Skeletal muscle tissue (tissue), 4 donors: ENCODE data around the gene EDAR. TPM values are rescaled to one million over a fixed set of nuclear protein-coding genes. Genes with fewer than 3 reads are reported as not detected.

Source experiments
- H3K27ac ChIP-seq: one replicate; pipeline ENCODE4 v1.7.0; 2013; ENCODE audit warnings: mild to moderate bottlenecking, low read depth, low read length, inconsistent platforms
- H3K27me3 ChIP-seq, 3 donors: one replicate each; pipeline ENCODE4 v1.7.0; 2013; ENCODE audit warnings: low read length in 3 of 3; ENCODE audit not compliant: control insufficient read depth in 3 of 3, insufficient read depth in 3 of 3
- H3K36me3 ChIP-seq, 3 donors: one replicate each; pipeline ENCODE4 v1.7.0; 2013; ENCODE audit warnings: low read length in 3 of 3; ENCODE audit not compliant: control insufficient read depth in 3 of 3, insufficient read depth in 3 of 3
- H3K4me1 ChIP-seq, 3 donors: one replicate each; pipeline ENCODE4 v1.7.0; 2013; ENCODE audit warnings: low read length in 3 of 3, mild to moderate bottlenecking in 3 of 3; ENCODE audit not compliant: control insufficient read depth in 3 of 3, insufficient read depth in 3 of 3
- H3K4me3 ChIP-seq, 3 donors: one replicate each; pipeline ENCODE4 v1.7.0; 2013; ENCODE audit warnings: low read length in 3 of 3
- H3K9ac ChIP-seq, 3 donors: one replicate each; pipeline ENCODE4 v1.7.0; 2013; ENCODE audit warnings: low read length in 3 of 3, mild to moderate bottlenecking in 3 of 3, moderate library complexity in 2 of 3, low read depth in 1 of 3
- H3K9me3 ChIP-seq, 3 donors: one replicate each; pipeline ENCODE4 v1.7.0; 2013; ENCODE audit warnings: low read length in 3 of 3; ENCODE audit not compliant: control insufficient read depth in 3 of 3
- total RNA-seq: library from RNA; depleted of rRNA; stranded (reverse); fragments of >200 nt; gene quantifications from one replicate; pipeline ENCODE4 v1.2.3, GENCODE V29; 2014
- donor health status: Osteomylitis.

The EDAR gene
- total RNA-seq, 1 donor from 2014 or later = not detected

DNA sequence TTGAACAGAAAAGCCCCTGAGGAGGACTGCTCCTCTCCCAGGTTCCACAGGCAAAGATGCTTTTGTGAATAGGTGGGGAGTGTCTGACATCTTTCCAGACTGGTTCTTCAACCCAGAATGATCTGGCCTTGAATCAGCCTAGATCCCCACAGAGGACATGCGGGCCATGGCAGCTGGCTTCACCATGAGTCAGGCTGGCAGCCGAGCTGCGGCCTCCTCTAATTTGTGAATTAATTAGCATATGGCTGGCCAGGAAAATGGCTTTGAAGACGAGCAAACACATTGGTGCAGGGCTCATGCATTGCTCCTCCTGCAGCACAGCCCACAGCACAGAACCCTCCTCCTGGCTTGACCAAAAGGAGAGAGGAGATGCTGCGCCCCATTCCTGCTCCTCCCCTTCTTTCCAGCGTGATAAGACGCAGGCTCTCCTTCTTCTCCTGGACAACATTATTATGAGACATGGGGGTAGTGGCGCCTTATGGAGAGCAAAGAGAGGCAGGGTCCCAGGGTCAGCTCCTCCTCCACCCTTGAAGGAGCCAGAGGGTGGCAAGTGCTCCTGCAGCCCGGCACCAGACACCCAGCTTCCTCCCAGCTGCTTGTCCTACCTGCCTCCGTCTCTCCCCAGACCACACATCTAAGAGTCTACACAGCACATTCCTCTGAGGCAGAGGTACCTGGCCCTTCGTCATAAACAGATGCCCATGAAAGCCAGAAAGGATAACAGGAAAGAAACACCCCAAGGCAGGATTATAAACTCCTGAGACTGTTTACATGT, 66.7 kb downstream of the EDAR start:
- no peak overlapping the region for H3K4me3 ChIP-seq
- H3K9ac ChIP-seq = no peak overlapping the region
- no peaks in the 10 kb centered on the region for H3K36me3 ChIP-seq
- no peaks in the 10 kb centered on the region for H3K9me3 ChIP-seq
- no peaks in the 10 kb centered on the region for H3K4me1 ChIP-seq
- H3K27ac ChIP-seq = no peak overlapping the region
- peaks cover 0 to 7% (median 5%) of the 10 kb centered on the region in 3 donors for H3K27me3 ChIP-seq

DNA sequence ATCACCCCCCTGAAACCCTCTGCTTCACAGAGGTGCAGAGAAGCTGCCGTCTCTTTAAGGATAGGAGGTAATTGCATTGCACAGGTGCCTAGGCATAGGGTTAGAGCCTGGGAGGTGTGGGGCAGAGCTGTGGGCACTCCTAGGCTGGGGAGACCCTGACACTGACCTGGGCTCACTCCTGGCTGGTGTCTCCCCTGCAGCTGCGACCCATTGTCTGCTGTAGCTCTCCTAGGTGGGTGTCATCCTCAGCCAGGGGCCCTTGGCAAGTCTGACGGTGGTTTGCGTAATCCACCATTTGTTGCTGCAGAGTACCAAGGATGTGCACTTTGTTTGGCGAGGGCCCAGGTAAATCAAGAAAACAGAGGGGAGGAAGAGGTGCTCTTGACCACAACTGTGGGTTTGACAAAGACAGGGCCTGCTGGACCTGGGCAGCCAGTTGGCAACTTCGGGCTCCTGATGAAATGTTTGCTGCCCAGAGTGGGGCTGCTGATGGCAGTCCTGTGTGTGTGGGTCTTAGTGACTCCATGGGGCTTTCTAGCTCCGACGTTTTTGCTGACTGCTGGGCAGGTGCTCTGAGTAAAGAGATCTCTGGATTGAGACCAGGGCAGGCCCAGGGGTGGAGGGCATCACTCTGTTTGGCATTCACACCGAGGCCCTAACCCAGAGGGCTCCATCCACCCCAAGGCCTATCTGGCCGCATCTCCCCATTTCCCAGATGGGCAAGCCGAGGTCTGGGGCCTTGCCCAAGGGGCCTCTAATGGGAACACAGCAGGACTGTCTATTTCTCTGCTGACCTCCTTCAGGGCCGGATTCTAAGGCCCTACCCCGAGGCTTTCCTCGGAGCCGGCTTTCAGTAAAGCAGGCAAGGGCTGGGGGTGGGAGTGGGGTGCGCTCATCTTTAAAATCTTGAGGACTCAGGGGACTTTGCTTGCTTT, 67.7 kb downstream of the EDAR start:
- H3K9ac ChIP-seq = no peak overlapping the region
- H3K36me3 ChIP-seq = no peaks in the 10 kb centered on the region
- H3K4me1 ChIP-seq = peaks cover 0 to 6% (median 0%) of the 10 kb centered on the region in 3 donors

DNA sequence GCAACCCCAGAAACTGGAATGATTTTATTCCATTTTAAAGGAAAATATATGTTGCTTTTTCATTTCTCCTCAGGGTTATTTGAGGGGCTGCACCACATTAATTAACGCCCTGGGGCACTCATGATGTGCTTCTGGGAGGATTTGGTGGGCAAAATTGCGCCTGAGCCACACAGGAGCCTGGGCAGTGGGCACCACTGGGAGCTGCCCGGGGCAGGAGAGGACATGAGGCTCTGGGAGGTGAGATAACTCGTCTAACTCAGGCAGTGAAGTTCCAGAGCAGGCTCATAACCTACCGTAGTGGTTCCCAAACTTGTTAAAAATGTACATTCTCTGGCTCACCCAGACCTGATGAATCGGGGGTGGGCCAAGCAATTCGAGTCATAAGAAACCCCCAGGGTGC, 68.3 kb downstream of the EDAR start:
- no peaks in the 10 kb centered on the region for H3K9me3 ChIP-seq
- no peaks in the 10 kb centered on the region for H3K36me3 ChIP-seq
- no peak overlapping the region for H3K9ac ChIP-seq
- H3K27ac ChIP-seq = no peak overlapping the region
- no peak overlapping the region for H3K4me3 ChIP-seq
- H3K27me3 ChIP-seq = peaks cover 0 to 5% (median 0%) of the 10 kb centered on the region in 3 donors
- peaks cover 0 to 6% (median 0%) of the 10 kb centered on the region in 3 donors for H3K4me1 ChIP-seq

More for the DNA sequence above, 67.7 kb downstream of the EDAR start:
- Histone ChIP-seq H3K9me3 (no peaks in the 10 kb centered on the region), H3K4me3 (no peak overlapping the region), H3K27ac (no peak overlapping the region), H3K27me3 (peaks cover 0 to 6% (median 5%) of the 10 kb centered on the region in 3 donors)

DNA sequence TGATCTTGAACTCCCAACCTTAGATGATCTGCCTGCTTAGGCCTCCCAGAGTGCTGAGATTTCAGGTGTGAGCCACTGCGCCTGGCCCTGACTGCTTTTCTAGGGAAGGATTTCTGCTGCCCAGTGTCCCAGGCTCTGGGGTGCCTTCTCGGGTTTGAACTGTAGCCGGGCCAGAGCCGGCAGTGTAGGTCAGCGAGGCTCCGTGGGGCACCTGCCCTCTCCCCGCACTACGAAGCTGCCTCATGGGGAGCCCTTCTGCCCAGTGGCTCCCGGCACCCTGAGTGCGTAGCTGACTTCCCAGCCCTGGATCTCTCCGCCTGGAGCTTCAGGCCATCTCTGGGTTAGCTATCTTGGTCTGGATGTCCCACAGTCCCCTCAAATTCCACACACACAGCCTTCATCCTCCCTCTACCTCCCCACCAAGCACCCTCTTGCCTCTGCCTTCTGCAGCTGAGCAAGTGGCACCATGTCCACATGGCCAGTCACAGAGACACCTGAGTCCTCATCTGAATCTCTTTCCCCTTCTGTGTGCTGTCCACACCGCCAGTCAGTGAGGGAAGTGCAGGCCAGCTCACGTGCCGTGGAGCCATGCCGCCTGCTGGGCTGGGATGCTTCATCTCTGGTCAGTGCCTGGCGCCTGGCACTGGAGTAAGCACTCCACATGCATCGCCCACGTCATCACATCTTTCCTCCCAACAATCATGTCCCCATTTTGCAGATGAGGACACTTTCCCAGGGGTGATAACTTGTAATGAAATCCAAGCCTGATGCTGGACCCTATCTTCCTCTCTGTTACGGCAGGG, 69.2 kb downstream of the EDAR start:
- Histone ChIP-seq H3K27me3 (peaks cover 0 to 5% (median 0%) of the 10 kb centered on the region in 3 donors), H3K9me3 (no peaks in the 10 kb centered on the region), H3K27ac (no peak overlapping the region), H3K36me3 (no peaks in the 10 kb centered on the region), H3K4me3 (no peak overlapping the region), H3K4me1 (peaks cover 0 to 6% (median 0%) of the 10 kb centered on the region in 3 donors), H3K9ac (no peak overlapping the region)

DNA sequence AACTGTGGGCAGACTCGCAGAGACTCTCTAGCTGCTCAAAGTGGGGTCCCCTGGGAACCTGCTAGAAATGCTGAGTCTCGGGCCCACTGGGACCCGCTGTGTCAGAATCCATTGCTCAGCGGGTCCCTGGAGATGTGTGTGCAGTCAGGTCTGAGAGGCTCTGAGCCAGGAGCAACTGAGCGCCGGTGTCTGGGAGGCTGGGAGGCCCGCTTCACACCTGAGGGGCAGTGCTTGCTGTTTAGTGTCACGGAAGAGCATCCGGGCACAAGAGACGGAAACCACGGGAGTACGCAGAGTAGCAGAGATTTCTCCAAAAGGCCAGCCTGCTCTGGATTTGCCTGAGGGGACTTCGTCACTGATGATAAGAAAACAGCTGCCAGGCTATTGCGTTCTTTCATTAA, 70.1 kb downstream of the EDAR start:
- no peak overlapping the region for H3K9ac ChIP-seq
- no peaks in the 10 kb centered on the region for H3K36me3 ChIP-seq
- H3K27ac ChIP-seq = no peak overlapping the region
- H3K4me1 ChIP-seq = peaks cover 0 to 6% (median 0%) of the 10 kb centered on the region in 3 donors
- H3K4me3 ChIP-seq = no peak overlapping the region
- H3K9me3 ChIP-seq = no peaks in the 10 kb centered on the region
- H3K27me3 ChIP-seq = peaks cover 0 to 5% (median 0%) of the 10 kb centered on the region in 3 donors

DNA sequence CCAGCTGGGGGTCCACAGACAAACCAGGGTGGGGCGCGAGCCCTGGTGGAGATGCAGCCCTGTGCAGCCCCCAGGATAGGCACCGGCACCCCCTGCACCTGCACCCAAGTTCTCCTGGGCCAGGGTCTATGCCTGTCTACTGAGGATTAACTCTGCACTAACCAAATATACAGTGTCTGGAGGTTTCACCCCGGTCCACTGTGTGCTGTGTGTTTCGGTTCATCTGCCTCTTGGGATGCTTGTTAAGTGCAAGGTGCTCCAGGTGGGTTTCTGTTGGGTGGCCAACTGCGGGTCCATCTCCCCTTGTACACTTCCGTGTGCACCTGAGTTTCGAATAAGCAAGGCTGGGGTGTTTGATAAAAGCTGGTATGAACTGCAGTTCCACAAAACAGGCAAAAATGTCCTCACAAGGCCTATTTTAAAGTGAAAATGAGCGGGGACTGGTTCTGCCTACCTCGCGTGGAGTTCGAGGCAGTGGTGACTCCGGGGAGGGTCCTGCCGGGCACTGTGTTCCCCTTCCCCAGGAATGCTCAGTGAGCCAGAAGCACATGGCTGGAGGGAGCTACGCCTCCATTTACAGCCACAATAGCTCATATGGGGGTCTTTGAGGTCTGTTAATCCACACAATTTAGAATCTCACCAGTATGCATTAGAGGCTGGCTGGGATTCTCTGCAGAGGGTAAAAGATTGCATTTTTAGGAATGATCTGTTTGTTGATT, 70.7 kb downstream of the EDAR start:
- Histone ChIP-seq H3K36me3 (no peaks in the 10 kb centered on the region), H3K27me3 (peaks cover 0 to 5% (median 0%) of the 10 kb centered on the region in 3 donors), H3K9me3 (no peaks in the 10 kb centered on the region), H3K9ac (no peak overlapping the region), H3K4me3 (no peak overlapping the region), H3K27ac (no peak overlapping the region), H3K4me1 (peaks cover 0 to 6% (median 0%) of the 10 kb centered on the region in 3 donors)

DNA sequence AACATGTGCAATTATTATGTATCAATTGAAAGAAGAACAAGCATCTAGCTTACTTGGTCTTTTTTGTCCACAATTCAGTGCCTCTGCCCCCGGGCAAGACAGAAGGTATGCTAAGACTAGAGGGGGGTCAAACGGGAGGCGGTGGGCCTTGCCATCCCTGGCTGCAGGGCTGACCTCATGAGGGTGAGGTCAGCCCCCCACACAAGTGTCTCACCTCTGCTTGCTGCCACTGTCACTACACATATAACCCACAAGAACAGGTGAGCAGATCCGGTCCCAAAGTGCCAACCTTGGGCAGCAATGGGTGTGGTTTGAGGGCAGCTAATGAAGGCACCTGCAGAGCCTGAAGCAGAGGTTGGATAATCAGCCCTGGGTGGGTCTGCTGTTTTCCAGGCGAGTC, 71.5 kb downstream of the EDAR start:
- Histone ChIP-seq H3K4me3 (no peak overlapping the region), H3K4me1 (peaks cover 0 to 6% (median 0%) of the 10 kb centered on the region in 3 donors), H3K27me3 (peaks cover 0 to 5% (median 0%) of the 10 kb centered on the region in 3 donors), H3K9me3 (no peaks in the 10 kb centered on the region), H3K36me3 (no peaks in the 10 kb centered on the region), H3K9ac (no peak overlapping the region), H3K27ac (no peak overlapping the region)

DNA sequence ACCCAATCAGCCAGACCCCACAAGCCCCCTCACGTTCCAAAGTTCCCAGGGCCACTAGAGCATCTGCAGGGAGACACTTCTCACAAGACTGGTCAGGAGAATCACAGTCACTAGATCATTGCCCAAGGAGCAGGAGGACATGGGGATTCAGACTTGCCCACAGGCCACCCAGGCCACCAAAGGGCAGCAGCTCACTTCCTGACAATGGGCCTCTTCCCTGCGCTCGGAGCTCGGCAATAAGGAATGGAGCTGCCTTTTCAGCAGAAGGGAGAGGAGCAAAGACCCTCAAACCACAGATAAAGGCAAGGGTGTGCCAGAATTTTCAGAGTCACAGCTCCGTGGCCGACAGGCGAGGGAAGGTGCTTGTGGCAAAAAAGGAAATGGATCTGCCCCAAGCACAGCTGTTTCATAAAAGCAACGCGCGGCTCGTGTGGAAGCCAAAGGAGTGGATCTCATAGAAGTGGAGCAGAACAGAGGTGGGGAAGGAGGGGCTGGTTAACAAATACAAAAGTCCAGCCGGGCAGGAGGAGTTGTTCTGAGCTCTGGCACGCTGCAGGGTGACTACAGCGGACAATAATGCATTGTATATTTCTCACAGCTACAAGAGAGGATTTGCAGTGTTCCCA, 72.1 kb downstream of the EDAR start:
- Histone ChIP-seq H3K9ac (no peak overlapping the region), H3K9me3 (no peaks in the 10 kb centered on the region), H3K4me3 (no peak overlapping the region), H3K36me3 (no peaks in the 10 kb centered on the region), H3K27me3 (peaks cover 0 to 5% (median 0%) of the 10 kb centered on the region in 3 donors), H3K27ac (no peak overlapping the region), H3K4me1 (peaks cover 0 to 6% (median 0%) of the 10 kb centered on the region in 3 donors)
